BE2C (cell line): ENCODE measurements around the gene TXNDC11.

ENCODE experiments used
- DNase-seq: peaks from one replicate; pipeline ENCODE4 v3.0.0-alpha.2; 2020
- H3K27me3 ChIP-seq: fragments of 250-450 bp; sonication (Bioruptor Pico); 2 replicates; pipeline ENCODE4 v1.5.1; 2020; ENCODE audit warnings: mild to moderate bottlenecking
- H3K36me3 ChIP-seq: fragments of 250-450 bp; sonication (Bioruptor Pico); 2 replicates; pipeline ENCODE4 v1.5.1; 2020; ENCODE audit warnings: mild to moderate bottlenecking
- H3K4me1 ChIP-seq: fragments of 250-450 bp; sonication (Bioruptor Pico); 2 replicates; pipeline ENCODE4 v1.5.1; 2020
- H3K4me3 ChIP-seq: 2 replicates; pipeline ENCODE4 v1.5.1; 2011; ENCODE audit warnings: low read depth, low read length
- H3K9me3 ChIP-seq: fragments of 250-450 bp; sonication (Bioruptor Pico); 2 replicates; pipeline ENCODE4 v1.5.1; 2020
- CTCF ChIP-seq: IDR thresholded peaks from 2 replicates; pipeline ENCODE4 v1.5.1; 2012; ENCODE audit warnings: mild to moderate bottlenecking, low read depth, low read length

TXNDC11 gene

GRCh38 chr16:11662582-11662981 is 80.1 kb downstream of the TXNDC11 start:
- Histone ChIP-seq H3K9me3 (no peaks in the 10 kb centered on the region), H3K4me1 (no peaks in the 10 kb centered on the region; the same call in none of the 2 replicates), H3K4me3 (no peak overlapping the region), H3K27me3 (no peaks in the 10 kb centered on the region), H3K36me3 (no peaks in the 10 kb centered on the region)
- no peak for TF ChIP-seq CTCF
- no peak for DNase-seq

GRCh38 chr16:11660565-11660964 is 82.1 kb downstream of the TXNDC11 start:
- no peak for DNase-seq
- no peak for TF ChIP-seq CTCF
- no peaks in the 10 kb centered on the region for H3K9me3 ChIP-seq
- no peaks in the 10 kb centered on the region for H3K27me3 ChIP-seq
- H3K4me3 ChIP-seq, result no peak overlapping the region
- no peaks in the 10 kb centered on the region; the same call in none of the 2 replicates for H3K4me1 ChIP-seq
- H3K36me3 ChIP-seq, result no peaks in the 10 kb centered on the region

DNA sequence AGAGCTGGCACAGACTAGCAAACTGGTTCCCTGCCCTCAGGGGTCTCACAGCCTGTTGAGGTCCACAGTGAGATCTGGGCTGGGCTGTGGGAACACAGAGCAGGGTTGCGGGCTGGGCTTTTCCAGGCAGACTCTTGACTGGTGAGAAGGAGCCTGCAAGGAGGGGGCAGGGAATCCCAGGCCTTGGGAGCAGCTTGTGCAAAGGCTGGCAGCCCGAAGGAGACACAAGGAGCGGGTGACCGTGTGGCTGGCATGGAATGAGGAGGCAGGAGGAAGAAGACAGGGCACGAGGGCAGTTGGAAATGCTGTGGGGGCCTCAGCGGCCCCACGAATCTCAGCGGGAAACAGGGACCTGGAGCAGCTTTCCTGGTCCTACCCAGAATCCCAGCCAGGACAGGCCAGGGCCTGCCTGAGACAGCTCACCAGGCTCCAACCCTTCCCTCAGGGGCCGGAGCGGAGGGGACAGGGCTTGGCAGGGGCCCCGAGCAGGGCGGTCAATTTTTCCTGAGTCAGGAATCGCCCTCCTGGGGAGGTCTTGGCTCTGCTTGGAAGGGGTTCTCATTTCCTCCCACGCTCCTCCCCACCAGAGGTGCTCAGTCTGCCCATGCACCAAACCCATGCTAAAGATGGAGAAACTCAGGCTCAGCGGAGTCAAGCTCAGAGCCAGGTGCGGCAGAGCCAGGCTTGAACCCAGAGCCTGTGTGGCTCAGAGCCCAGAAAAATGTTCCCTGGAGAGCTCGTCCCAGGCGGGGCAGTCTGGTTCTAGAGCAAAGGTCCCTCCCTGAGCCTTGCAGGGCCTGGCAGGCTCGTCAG is 83.6 kb downstream of the TXNDC11 start:
- no peak overlapping the region for H3K4me3 ChIP-seq
- H3K27me3 ChIP-seq, result no peaks in the 10 kb centered on the region
- H3K4me1 ChIP-seq, result no peaks in the 10 kb centered on the region; the same call in 1 of the 2 replicates
- H3K36me3 ChIP-seq, result no peaks in the 10 kb centered on the region
- H3K9me3 ChIP-seq, result no peaks in the 10 kb centered on the region
- TF ChIP-seq CTCF, result no peak
- no peak for DNase-seq

- H3K4me1 ChIP-seq, result no peaks in the 10 kb centered on the region; the same call in 1 of the 2 replicates
- H3K9me3 ChIP-seq, result no peaks in the 10 kb centered on the region
- H3K4me3 ChIP-seq, result no peak overlapping the region
- H3K27me3 ChIP-seq, result no peaks in the 10 kb centered on the region
- no peaks in the 10 kb centered on the region for H3K36me3 ChIP-seq
- no peak for DNase-seq
- no peak for TF ChIP-seq CTCF
These were observed 85.1 kb downstream of the TXNDC11 start for GRCh38 chr16:11657556-11657955.

- DNase-seq, result no peak
- no peaks in the 10 kb centered on the region for H3K36me3 ChIP-seq
- TF ChIP-seq CTCF, result no peak
- no peaks in the 10 kb centered on the region for H3K9me3 ChIP-seq
- H3K4me1 ChIP-seq, result no peaks in the 10 kb centered on the region; the same call in 1 of the 2 replicates
- H3K4me3 ChIP-seq, result no peak overlapping the region
- H3K27me3 ChIP-seq, result no peaks in the 10 kb centered on the region
These were observed 87.0 kb downstream of the TXNDC11 start for GRCh38 chr16:11655655-11656054.

- Histone ChIP-seq H3K4me3 (no peak overlapping the region), H3K4me1 (no peaks in the 10 kb centered on the region), H3K27me3 (no peaks in the 10 kb centered on the region), H3K36me3 (no peaks in the 10 kb centered on the region), H3K9me3 (no peaks in the 10 kb centered on the region)
- no peak for TF ChIP-seq CTCF
- no peak for DNase-seq
These were observed 90.9 kb downstream of the TXNDC11 start for GRCh38 chr16:11651796-11652195.
